ENCODE data around the gene OBSCN.

Gene OBSCN

GRCh38 chr1:228350179-228350742 lies 142.4 kb downstream of the OBSCN start:
- in situ Hi-C loops (cut with HindIII; ENCODE audit: low sequenced_read_pairs): no loop called here

GRCh38 chr1:228350831-228351781 lies 143.3 kb downstream of the OBSCN start:
- in situ Hi-C loops (cut with HindIII; ENCODE audit: low sequenced_read_pairs): no loop called here

- in situ Hi-C loops (cut with HindIII; ENCODE audit: low sequenced_read_pairs): no loop called here
These were observed 144.0 kb downstream of the OBSCN start for GRCh38 chr1:228351850-228352249.

GRCh38 chr1:228352677-228353481 lies 145.0 kb downstream of the OBSCN start:
- in situ Hi-C loops (cut with HindIII; ENCODE audit: low sequenced_read_pairs): no loop called here

- in situ Hi-C loops (cut with HindIII; ENCODE audit: low sequenced_read_pairs): no loop called here
These were observed 145.9 kb downstream of the OBSCN start for GRCh38 chr1:228353601-228354371.

- in situ Hi-C loops (cut with HindIII; ENCODE audit: low sequenced_read_pairs): no loop called here
These were observed 146.8 kb downstream of the OBSCN start for GRCh38 chr1:228354390-228355320.

GRCh38 chr1:228356897-228357680 lies 149.2 kb downstream of the OBSCN start:
- in situ Hi-C loops (cut with HindIII; ENCODE audit: low sequenced_read_pairs): no loop called here

- in situ Hi-C loops (cut with HindIII; ENCODE audit: low sequenced_read_pairs): no loop called here
These were observed 150.4 kb downstream of the OBSCN start for GRCh38 chr1:228358039-228358763.

GRCh38 chr1:228358764-228359612 lies 151.1 kb downstream of the OBSCN start:
- in situ Hi-C loops (cut with HindIII; ENCODE audit: low sequenced_read_pairs): no loop called here

- in situ Hi-C loops (cut with HindIII; ENCODE audit: low sequenced_read_pairs): no loop called here
These were observed 152.0 kb downstream of the OBSCN start for GRCh38 chr1:228359613-228360532.

- in situ Hi-C loops (cut with HindIII; ENCODE audit: low sequenced_read_pairs): no loop called here
These were observed 152.9 kb downstream of the OBSCN start for GRCh38 chr1:228360533-228361313.

GRCh38 chr1:228361314-228362140 lies 153.7 kb downstream of the OBSCN start:
- in situ Hi-C loops (cut with HindIII; ENCODE audit: low sequenced_read_pairs): no loop called here

GRCh38 chr1:228362141-228362883 lies 154.5 kb downstream of the OBSCN start:
- in situ Hi-C loops (cut with HindIII; ENCODE audit: low sequenced_read_pairs): no loop called here

- in situ Hi-C loops (cut with HindIII; ENCODE audit: low sequenced_read_pairs): no loop called here
These were observed 155.1 kb downstream of the OBSCN start for GRCh38 chr1:228362884-228363450.

Measured in DLD1 (cell line).